SK-N-MC (cell line): ENCODE data around the gene GRSF1.

Source experiments
- EZH2 ChIP-seq: fragments of 200-600 bp; sonication (generic); IDR thresholded peaks from one replicate; pipeline ENCODE4 v1.6.1; 2017; ENCODE audit warnings: antibody characterized with exemption
- POLR2AphosphoS5 ChIP-seq: IDR thresholded peaks from 2 replicates; pipeline ENCODE4 v1.6.1; 2012; ENCODE audit warnings: mild to moderate bottlenecking, low read depth, low read length, borderline replicate concordance

DNA sequence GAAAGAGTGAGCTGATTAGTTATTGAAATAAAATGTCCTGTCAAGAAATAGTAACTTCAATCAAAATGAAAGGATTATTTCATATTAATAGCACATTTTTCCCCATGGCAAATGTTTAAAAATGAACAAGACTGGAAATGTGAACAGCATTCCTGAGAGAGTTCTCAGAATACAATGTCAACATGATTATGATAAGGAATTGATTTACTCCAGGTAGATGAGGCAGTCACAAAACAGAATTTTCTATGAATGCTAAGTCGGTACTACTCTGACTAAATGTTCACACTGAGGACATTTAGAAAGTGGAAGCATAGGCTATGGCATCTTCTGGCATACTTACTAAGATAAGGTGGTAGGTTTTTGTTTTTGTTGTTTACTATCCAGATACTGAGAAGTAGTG lies 19.4 kb upstream of the GRSF1 start:
- TF ChIP-seq EZH2 (no peak), POLR2AphosphoS5 (no peak)
